Stimulated activated CD4-positive, alpha-beta T cell treated with anti-CD3 and anti-CD28 coated beads, Interleukin-1b, Interleukin-23, amount 100 ng/mL, for 1 hour (primary cell): ENCODE results near the gene ZNF831.

ENCODE experiments used
- DNase-seq, 2 donors: peaks; one replicate each; pipeline ENCODE4 v3.0.0-alpha.2; 2020; ENCODE audit warnings: low read depth in 2 of 2

ZNF831 gene

GRCh38 chr20:59305908-59306655 is 142.5 kb downstream of the ZNF831 start:
- DNase-seq: no peak

GRCh38 chr20:59307270-59307669 is 143.6 kb downstream of the ZNF831 start:
- DNase-seq: no peak
